Fibroblast of skin of scalp (primary cell): ENCODE measurements around the gene HEMGN.
A peak's percentile ranks its signal among the peaks of the same experiment; 100 is the strongest.

Experiments used
- DNase-seq: peaks from one replicate; pipeline ENCODE4 v3.0.0-alpha.2; 2013

The HEMGN gene

GRCh38 chr9:97928986-97929604 is 8.9 kb downstream of the HEMGN start:
- DNase-seq, result no peak

GRCh38 chr9:97925497-97926334 is 12.3 kb downstream of the HEMGN start:
- DNase-seq, result no peak

GRCh38 chr9:97924386-97924785 is 13.6 kb downstream of the HEMGN start:
- no peak for DNase-seq

- peak; percentile 79 for DNase-seq
Observed at GRCh38 chr9:97923529-97924108, 14.4 kb downstream of the HEMGN start.

GRCh38 chr9:97921959-97922724 is 15.8 kb downstream of the HEMGN start, which contains the start of gene TRMO:
Gene TRMO, minus strand, starts transcription at chr9:97922500. Its CDS starts 7 bp downstream, at chr9:97922493.
- peak; percentile 98 for DNase-seq

GRCh38 chr9:97919217-97919813 is 18.7 kb downstream of the HEMGN start:
- DNase-seq, result no peak

GRCh38 chr9:97918611-97919010 is 19.4 kb downstream of the HEMGN start:
- no peak for DNase-seq

GRCh38 chr9:97911970-97912369 is 26.0 kb downstream of the HEMGN start:
- no peak for DNase-seq

GRCh38 chr9:97911528-97911927 is 26.4 kb downstream of the HEMGN start:
- DNase-seq, result no peak

GRCh38 chr9:97910357-97910756 is 27.6 kb downstream of the HEMGN start:
- DNase-seq, result no peak

GRCh38 chr9:97908705-97909104 is 29.3 kb downstream of the HEMGN start:
- DNase-seq, result no peak

- DNase-seq, result no peak
Observed at GRCh38 chr9:97907632-97908031, 30.3 kb downstream of the HEMGN start.

- DNase-seq, result no peak
Observed at GRCh38 chr9:97907046-97907445, 30.9 kb downstream of the HEMGN start.

GRCh38 chr9:97906236-97906831 is 31.6 kb downstream of the HEMGN start:
- DNase-seq, result no peak

GRCh38 chr9:97905228-97905627 is 32.7 kb downstream of the HEMGN start:
- DNase-seq, result no peak

- DNase-seq, result no peak
Observed at GRCh38 chr9:97904725-97905124, 33.2 kb downstream of the HEMGN start.

- no peak for DNase-seq
Observed at GRCh38 chr9:97903177-97903576, 34.8 kb downstream of the HEMGN start.

- peak; percentile 50 for DNase-seq
Observed at GRCh38 chr9:97900738-97901565, 37.0 kb downstream of the HEMGN start.

GRCh38 chr9:97900103-97900737 is 37.8 kb downstream of the HEMGN start:
- DNase-seq, result peak; percentile 25

GRCh38 chr9:97895695-97896332 is 42.2 kb downstream of the HEMGN start:
- DNase-seq, result peak; percentile 8
